IMR-90 (cell line): ENCODE results near the gene ERC2. TPM values are rescaled to one million over a fixed set of nuclear protein-coding genes. Genes with fewer than 3 reads are reported as not detected.

Experiments used
- ATAC-seq: fragments of 200-7000 bp; cut with Tn5 transposase; 2 replicates; pipeline ENCODE4 v1.9.1; 2020; ENCODE audit warnings: low read depth, mild to moderate bottlenecking, moderate library complexity
- BruUV-seq: library from RNA; stranded (reverse); fragments of 400-500 nt; replicated peaks from 2 replicates; lab custom pipeline; 2021; lab: Mats Ljungman, UMichigan
- CTCF ChIA-PET: fragments of 300-600 bp; formaldehyde crosslinking; extraction: SDS; loops from one replicate; lab custom pipeline; 2021; ENCODE audit warnings: antibody characterized with exemption; lab: Yijun Ruan, JAX
- POLR2A ChIA-PET: fragments of 300-600 bp; sonication (Branson Sonifier 250); formaldehyde crosslinking; loops from one replicate; lab custom pipeline; 2022; ENCODE audit warnings: antibody characterized with exemption; ENCODE audit not compliant: unreplicated experiment; lab: Charles Lee
- DNase-seq: peaks from one replicate; pipeline ENCODE4 v3.0.0; 2013
- H2AFZ ChIP-seq: replicated peaks from 2 replicates; pipeline ENCODE3; 2013; ENCODE audit warnings: low read length, mild to moderate bottlenecking; ENCODE audit not compliant: poor library complexity
- H2AK5ac ChIP-seq: 2 replicates; pipeline ENCODE4 v1.6.1; 2013; ENCODE audit warnings: low read depth, low read length, inconsistent platforms
- H2AK9ac ChIP-seq: replicated peaks from 2 replicates; pipeline ENCODE3; 2013; ENCODE audit warnings: mild to moderate bottlenecking, low read depth, low read length, moderate library complexity; ENCODE audit not compliant: poor library complexity
- H2BK120ac ChIP-seq: 2 replicates; pipeline ENCODE4 v1.6.1; 2013; ENCODE audit warnings: low read depth, low read length, inconsistent platforms
- H2BK15ac ChIP-seq: 3 replicates; pipeline ENCODE4 v1.6.1; 2013; ENCODE audit warnings: low read depth, low read length, inconsistent platforms
- H2BK20ac ChIP-seq: 2 replicates; pipeline ENCODE4 v1.6.1; 2013; ENCODE audit warnings: low read depth, mild to moderate bottlenecking, inconsistent platforms, low read length, moderate library complexity
- H2BK5ac ChIP-seq: 2 replicates; pipeline ENCODE4 v1.6.1; 2013; ENCODE audit warnings: mild to moderate bottlenecking, low read depth, low read length, inconsistent platforms; ENCODE audit not compliant: poor library complexity, severe bottlenecking
- H3K14ac ChIP-seq: replicated peaks from 2 replicates; pipeline ENCODE4 v1.6.1; 2013; ENCODE audit warnings: low read depth, low read length, inconsistent platforms
- H3K18ac ChIP-seq: 2 replicates; pipeline ENCODE4 v1.6.1; 2013; ENCODE audit warnings: low read depth, low read length, control low read depth
- H3K23ac ChIP-seq: 2 replicates; pipeline ENCODE4 v1.6.1; 2013; ENCODE audit warnings: low read depth, low read length, inconsistent platforms
- H3K27ac ChIP-seq: 2 replicates; pipeline ENCODE4 v1.5.1; 2013; ENCODE audit warnings: mild to moderate bottlenecking, control low read depth, low read length; ENCODE audit not compliant: insufficient read depth
- H3K27me3 ChIP-seq: 2 replicates; pipeline ENCODE4 v1.6.1; 2013; ENCODE audit warnings: low read length; ENCODE audit not compliant: control insufficient read depth, insufficient read depth
- H3K36me3 ChIP-seq: 2 replicates; pipeline ENCODE4 v1.6.1; 2013; ENCODE audit warnings: low read length, mixed read lengths; ENCODE audit not compliant: control insufficient read depth, insufficient read depth
- H3K4ac ChIP-seq: 2 replicates; pipeline ENCODE4 v1.6.1; 2013; ENCODE audit warnings: low read depth, low read length, inconsistent platforms
- H3K4me1 ChIP-seq: 2 replicates; pipeline ENCODE4 v1.6.1; 2013; ENCODE audit warnings: low read length, mixed read lengths; ENCODE audit not compliant: control insufficient read depth, insufficient read depth
- H3K4me2 ChIP-seq: 2 replicates; pipeline ENCODE4 v1.6.1; 2013; ENCODE audit warnings: low read depth, mild to moderate bottlenecking, control low read depth, low read length, moderate library complexity
- H3K4me3 ChIP-seq: 2 replicates; pipeline ENCODE4 v1.5.1; 2013; ENCODE audit warnings: low read depth, mild to moderate bottlenecking, control low read depth, low read length, moderate library complexity; ENCODE audit not compliant: insufficient read depth
- H3K56ac ChIP-seq: 2 replicates; pipeline ENCODE4 v1.6.1; 2013; ENCODE audit warnings: low read length, inconsistent platforms; ENCODE audit not compliant: insufficient read depth; ENCODE audit errors: extremely low read depth
- H3K79me1 ChIP-seq, 2 experiments: 2 replicates each; pipeline ENCODE4 v1.6.1; 2013; ENCODE audit warnings: low read length in 2 of 2, inconsistent platforms in 1 of 2, low read depth in 1 of 2
- H3K9ac ChIP-seq: 2 replicates; pipeline ENCODE4 v1.6.1; 2013; ENCODE audit warnings: low read depth, low read length, control low read depth
- H3K9me1 ChIP-seq: 2 replicates; pipeline ENCODE4 v1.6.1; 2013; ENCODE audit warnings: low read length, inconsistent platforms; ENCODE audit not compliant: insufficient read depth
- H3K9me3 ChIP-seq: 2 replicates; pipeline ENCODE4 v1.6.1; 2013; ENCODE audit warnings: low read length; ENCODE audit not compliant: control insufficient read depth, insufficient read depth
- H4K20me1 ChIP-seq: 2 replicates; pipeline ENCODE4 v1.6.1; 2013; ENCODE audit warnings: low read length, inconsistent platforms; ENCODE audit not compliant: insufficient read depth
- H4K5ac ChIP-seq: 2 replicates; pipeline ENCODE4 v1.6.1; 2013; ENCODE audit warnings: mild to moderate bottlenecking, low read depth, low read length, control low read depth
- H4K8ac ChIP-seq, 2 experiments: 2 replicates each; pipeline ENCODE4 v1.6.1; 2013; ENCODE audit warnings: low read depth in 2 of 2, low read length in 2 of 2, control low read depth in 1 of 2, inconsistent platforms in 1 of 2
- H4K91ac ChIP-seq: 2 replicates; pipeline ENCODE4 v1.6.1; 2013; ENCODE audit warnings: low read depth, low read length, inconsistent platforms; ENCODE audit not compliant: insufficient read depth
- BHLHE40 ChIP-seq: fragments of 150-350 bp; IDR thresholded peaks from 2 replicates; pipeline ENCODE4 v1.6.1; 2016; ENCODE audit warnings: mild to moderate bottlenecking, low read depth, low read length
- CEBPB ChIP-seq: IDR thresholded peaks from 2 replicates; pipeline ENCODE4 v1.6.1; 2012; ENCODE audit warnings: low read depth, low read length, improper control_type of control experiment
- CHD1 ChIP-seq: IDR thresholded peaks from 2 replicates; pipeline ENCODE4 v1.6.1; 2012; ENCODE audit warnings: low read depth, low read length, improper control_type of control experiment
- ELK1 ChIP-seq: fragments of 150-350 bp; IDR thresholded peaks from 2 replicates; pipeline ENCODE4 v1.6.1; 2016; ENCODE audit warnings: low read depth, mild to moderate bottlenecking, low read length, moderate library complexity, borderline replicate concordance
- FOS ChIP-seq: fragments of 150-350 bp; IDR thresholded peaks from 2 replicates; pipeline ENCODE4 v1.6.1; 2016; ENCODE audit warnings: low read depth, low read length
- MAZ ChIP-seq: IDR thresholded peaks from 2 replicates; pipeline ENCODE4 v1.6.1; 2012; ENCODE audit warnings: low read depth, mild to moderate bottlenecking, low read length, improper control_type of control experiment, moderate library complexity, borderline replicate concordance
- POLR2A ChIP-seq: IDR thresholded peaks from 2 replicates; pipeline ENCODE4 v1.6.1; 2012; ENCODE audit warnings: mild to moderate bottlenecking, low read depth, low read length
- RCOR1 ChIP-seq: IDR thresholded peaks from 2 replicates; pipeline ENCODE4 v1.6.1; 2012; ENCODE audit warnings: mild to moderate bottlenecking, low read length, improper control_type of control experiment; ENCODE audit not compliant: insufficient replicate concordance
- RFX5 ChIP-seq: IDR thresholded peaks from 2 replicates; pipeline ENCODE4 v1.8.0; 2012; ENCODE audit warnings: low read depth, mild to moderate bottlenecking, low read length, moderate library complexity
- SMC3 ChIP-seq: fragments of 150-350 bp; IDR thresholded peaks from 2 replicates; pipeline ENCODE4 v1.6.1; 2016; ENCODE audit warnings: low read depth, mild to moderate bottlenecking, antibody characterized with exemption, low read length, moderate library complexity
- USF2 ChIP-seq: fragments of 150-350 bp; IDR thresholded peaks from 2 replicates; pipeline ENCODE4 v1.6.1; 2017; ENCODE audit warnings: mild to moderate bottlenecking, antibody characterized with exemption, low read length, low read depth
- WGBS, 2 experiments: methylation state at CpG; one replicate each; pipeline versions ENCODE4 v1.1.5 to v1.1.7; 2013; ENCODE audit warnings: missing lambda C conversion rate in 2 of 2; ENCODE audit not compliant: insufficient read length in 1 of 2; ENCODE audit errors: extremely low coverage in 2 of 2; 5-methylcytosine and 5-hydroxymethylcytosine counted together
- dilution Hi-C: fragments of 300-500 bp; cut with HindIII; formaldehyde crosslinking; loops from one replicate; pipeline ENCODE4 v1.14.3; 2018; ENCODE audit warnings: low sequenced_read_pairs; ENCODE audit not compliant: unreplicated experiment
- in situ Hi-C: fragments of 300-500 bp; cut with MboI; formaldehyde crosslinking; loops from 3 replicates; pipeline ENCODE4 v1.14.3; 2019; ENCODE audit warnings: low sequenced_read_pairs, inconsistent platforms, mixed read lengths
- intact Hi-C: fragments of 100-400 bp; cut with micrococcal nuclease; formaldehyde crosslinking; loops from 2 replicates; pipeline ENCODE4 v1.10.0; 2022
- polyA plus RNA-seq, 3 experiments: library from polyadenylated mRNA; depleted of rRNA; stranded (reverse); fragments of >200 nt; gene quantifications; 2 replicates each; pipeline ENCODE4 v1.2.3, GENCODE V29; 2012; ENCODE audit warnings: low replicate concordance in 1 of 3
- total RNA-seq: library from RNA; depleted of rRNA; stranded (reverse); fragments of >200 nt; gene quantifications from 2 replicates; pipeline ENCODE4 v1.2.3, GENCODE V29; 2012

Gene ERC2
- total and polyA plus RNA-seq, 2 of the 4 experiments (the other 2 are of a cell fraction): 0.17 to 0.18 TPM

GRCh38 chr3:56048946-56049345 is 419.3 kb downstream of the ERC2 start:
- H3K14ac ChIP-seq: no peak overlapping the region
- no peaks in the 10 kb centered on the region for H3K79me1 ChIP-seq
- H2AFZ ChIP-seq: no peak overlapping the region
- CTCF ChIA-PET: no interaction called here
- H4K91ac ChIP-seq: no peak overlapping the region
- H3K18ac ChIP-seq: no peak overlapping the region
- H2BK15ac ChIP-seq: no peak overlapping the region
- ATAC-seq (no peak), DNase-seq (no peak)
- no peak overlapping the region for H3K56ac ChIP-seq
- no CpG with 5 or more reads among the region's 4 CpGs for WGBS, 2 experiments
- no peaks in the 10 kb centered on the region for H3K36me3 ChIP-seq
- no peak overlapping the region for H3K27ac ChIP-seq
- TF ChIP-seq RFX5 (no peak), RCOR1 (no peak), MAZ (no peak), SMC3 (no peak), BHLHE40 (no peak), POLR2A (no peak), ELK1 (no peak), CHD1 (no peak), USF2 (no peak), CEBPB (no peak), FOS (no peak)
- POLR2A ChIA-PET: no interaction called here
- H2AK9ac ChIP-seq: no peak overlapping the region
- in situ Hi-C loops (loop anchor here (10.0 kb wide), 3 partner anchors 564 to 1624 kb away; partner anchors contain the start of gene WNT5A), dilution Hi-C loops (no loop called here), intact Hi-C loops (loop anchor here (10.0 kb wide), 2 partner anchors 884 to 1004 kb away; no protein-coding TSS in a partner anchor)
- H2BK120ac ChIP-seq: no peak overlapping the region
- H3K4ac ChIP-seq: no peak overlapping the region
- H3K4me1 ChIP-seq: no peaks in the 10 kb centered on the region
- no peak overlapping the region for H4K8ac ChIP-seq
- H4K5ac ChIP-seq: no peak overlapping the region
- no peak overlapping the region for H3K23ac ChIP-seq
- no peak overlapping the region for H2BK5ac ChIP-seq
- no peak overlapping the region for H2AK5ac ChIP-seq
- H2BK20ac ChIP-seq: no peak overlapping the region
- H3K9ac ChIP-seq: no peak overlapping the region
- H3K27me3 ChIP-seq: peaks cover 10% of the 10 kb centered on the region
- no peaks in the 10 kb centered on the region for H4K20me1 ChIP-seq
- no peak overlapping the region for H3K4me2 ChIP-seq
- no peaks in the 10 kb centered on the region for H3K9me1 ChIP-seq
- H3K9me3 ChIP-seq: no peaks in the 10 kb centered on the region
- H3K4me3 ChIP-seq: no peak overlapping the region
- no TSS peak for BruUV-seq
